ENCODE results near the gene MUTYH. TPM values are rescaled to one million over a fixed set of nuclear protein-coding genes. Genes with fewer than 3 reads are reported as not detected.

The MUTYH gene
- total RNA-seq, 1 experiment from 2014 or later: 26.8 TPM

GRCh38 chr1:45356186-45356585 lies 15.9 kb upstream of the MUTYH start:
- no peak for TF ChIP-seq CTCF (conservative IDR thresholded peaks at IDR 0.05; ENCODE audit: low read depth, low read length)
- no peak for TF ChIP-seq EZH2 (IDR thresholded peaks at IDR 0.05; ENCODE audit: borderline replicate concordance, low read depth, low read length, poor library complexity, severe bottlenecking)
- H3K4me1 ChIP-seq (ENCODE audit: insufficient read depth, low read length, poor library complexity, severe bottlenecking): no peaks in the 10 kb centered on the region
- H3K27me3 ChIP-seq (replicated peaks; ENCODE audit: insufficient read depth, low read depth, low read length, poor library complexity): no peaks in the 10 kb centered on the region
- no peak overlapping the region for H3K27ac ChIP-seq (ENCODE audit: low read depth, low read length, poor library complexity, severe bottlenecking)
- CTCF ChIA-PET: no interaction called here
- no peak overlapping the region for H3K4me3 ChIP-seq (ENCODE audit: low read depth, low read length, poor library complexity, severe bottlenecking)
- intact Hi-C loops (cut with micrococcal nuclease; ENCODE audit: unreplicated experiment): loop anchor here (5.0 to 10.0 kb wide), 2 partner anchors 216 to 529 kb away; no protein-coding TSS in a partner anchor
- POLR2A ChIA-PET (ENCODE audit: low non-redundant PET): no interaction called here
- BruUV-seq (replicated peaks): no TSS peak
- no peak for DNase-seq (ENCODE audit: low spot score)
- no peaks in the 10 kb centered on the region for H3K36me3 ChIP-seq (ENCODE audit: insufficient read depth, low read length, poor library complexity, severe bottlenecking)
- H3K9me3 ChIP-seq (ENCODE audit: low read depth, low read length, poor library complexity, severe bottlenecking): no peaks in the 10 kb centered on the region

GRCh38 chr1:45355683-45356082 lies 15.4 kb upstream of the MUTYH start:
- H3K4me1 ChIP-seq (ENCODE audit: insufficient read depth, low read length, poor library complexity, severe bottlenecking): no peaks in the 10 kb centered on the region
- ChIA-PET POLR2A (ENCODE audit: low non-redundant PET) (no interaction called here), CTCF (no interaction called here)
- DNase-seq (ENCODE audit: low spot score): no peak
- no peak overlapping the region for H3K4me3 ChIP-seq (ENCODE audit: low read depth, low read length, poor library complexity, severe bottlenecking)
- H3K27ac ChIP-seq (ENCODE audit: low read depth, low read length, poor library complexity, severe bottlenecking): no peak overlapping the region
- H3K9me3 ChIP-seq (ENCODE audit: low read depth, low read length, poor library complexity, severe bottlenecking): no peaks in the 10 kb centered on the region
- intact Hi-C loops (cut with micrococcal nuclease; ENCODE audit: unreplicated experiment): loop anchor here (5.0 to 10.0 kb wide), 2 partner anchors 217 to 529 kb away; no protein-coding TSS in a partner anchor
- TF ChIP-seq EZH2 (IDR thresholded peaks at IDR 0.05; ENCODE audit: borderline replicate concordance, low read depth, low read length, poor library complexity, severe bottlenecking) (no peak), CTCF (conservative IDR thresholded peaks at IDR 0.05; ENCODE audit: low read depth, low read length) (no peak)
- H3K27me3 ChIP-seq (replicated peaks; ENCODE audit: insufficient read depth, low read depth, low read length, poor library complexity): no peaks in the 10 kb centered on the region
- no peaks in the 10 kb centered on the region for H3K36me3 ChIP-seq (ENCODE audit: insufficient read depth, low read length, poor library complexity, severe bottlenecking)
- no TSS peak for BruUV-seq (replicated peaks)

- CTCF ChIA-PET: no interaction called here
- H3K36me3 ChIP-seq (ENCODE audit: insufficient read depth, low read length, poor library complexity, severe bottlenecking): no peaks in the 10 kb centered on the region
- TF ChIP-seq CTCF (conservative IDR thresholded peaks at IDR 0.05; ENCODE audit: low read depth, low read length): no peak
- TF ChIP-seq EZH2 (IDR thresholded peaks at IDR 0.05; ENCODE audit: borderline replicate concordance, low read depth, low read length, poor library complexity, severe bottlenecking): no peak
- H3K27me3 ChIP-seq (replicated peaks; ENCODE audit: insufficient read depth, low read depth, low read length, poor library complexity): no peaks in the 10 kb centered on the region
- no peak overlapping the region for H3K27ac ChIP-seq (ENCODE audit: low read depth, low read length, poor library complexity, severe bottlenecking)
- POLR2A ChIA-PET (ENCODE audit: low non-redundant PET): no interaction called here
- DNase-seq (ENCODE audit: low spot score): no peak
- no peak overlapping the region for H3K4me3 ChIP-seq (ENCODE audit: low read depth, low read length, poor library complexity, severe bottlenecking)
- H3K9me3 ChIP-seq (ENCODE audit: low read depth, low read length, poor library complexity, severe bottlenecking): no peaks in the 10 kb centered on the region
- intact Hi-C loops (cut with micrococcal nuclease; ENCODE audit: unreplicated experiment): loop anchor here (5.0 to 10.0 kb wide), 2 partner anchors 217 to 530 kb away; no protein-coding TSS in a partner anchor
- no TSS peak for BruUV-seq (replicated peaks)
- H3K4me1 ChIP-seq (ENCODE audit: insufficient read depth, low read length, poor library complexity, severe bottlenecking): no peaks in the 10 kb centered on the region
Observed at GRCh38 chr1:45354838-45355237, 14.6 kb upstream of the MUTYH start.

All from A673 (cell line).